ENCODE measurements around the gene SEC22C. TPM values are rescaled to one million over a fixed set of nuclear protein-coding genes. Genes with fewer than 3 reads are reported as not detected.
A peak's percentile ranks its signal among the peaks of the same experiment; 100 is the strongest.

Gene SEC22C
- total and polyA plus RNA-seq, 7 donors = 11.2 to 46.8 (median 15.5) TPM

DNA sequence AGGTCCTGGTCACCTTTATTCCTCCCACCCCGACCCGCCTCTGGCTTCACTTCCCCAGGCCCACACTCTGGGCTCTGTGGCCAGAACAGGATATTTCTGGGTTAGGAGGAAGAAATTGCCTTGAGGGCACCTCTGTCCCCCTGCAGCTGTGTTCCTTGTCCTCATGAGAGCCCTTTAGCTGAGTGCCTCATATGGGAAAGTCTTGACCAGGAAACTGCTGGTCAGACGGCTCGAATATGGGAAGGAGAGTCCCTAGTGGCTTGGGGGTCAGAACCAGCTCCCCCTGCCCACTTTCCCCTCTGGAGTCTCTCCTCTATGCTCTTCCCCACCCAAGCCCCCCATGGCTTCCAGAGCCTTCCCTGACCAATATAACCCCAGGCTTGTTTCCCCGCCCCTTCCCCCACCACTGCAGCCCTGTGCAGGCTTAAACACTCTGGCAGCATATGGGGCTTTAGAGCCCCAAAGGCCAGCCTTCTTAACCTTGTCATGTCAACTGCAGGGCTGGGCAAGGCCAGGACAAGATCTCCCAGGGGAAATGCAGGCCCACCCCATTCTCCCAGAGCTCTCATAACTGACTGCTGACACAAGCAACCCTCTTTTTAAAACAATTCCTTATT lies 36.4 kb downstream of the SEC22C start:
- H3K4me3 ChIP-seq = no peak overlapping the region
- H3K4me1 ChIP-seq = no peaks in the 10 kb centered on the region
- DNase-seq = no peak
- TF ChIP-seq, protein P1, sequence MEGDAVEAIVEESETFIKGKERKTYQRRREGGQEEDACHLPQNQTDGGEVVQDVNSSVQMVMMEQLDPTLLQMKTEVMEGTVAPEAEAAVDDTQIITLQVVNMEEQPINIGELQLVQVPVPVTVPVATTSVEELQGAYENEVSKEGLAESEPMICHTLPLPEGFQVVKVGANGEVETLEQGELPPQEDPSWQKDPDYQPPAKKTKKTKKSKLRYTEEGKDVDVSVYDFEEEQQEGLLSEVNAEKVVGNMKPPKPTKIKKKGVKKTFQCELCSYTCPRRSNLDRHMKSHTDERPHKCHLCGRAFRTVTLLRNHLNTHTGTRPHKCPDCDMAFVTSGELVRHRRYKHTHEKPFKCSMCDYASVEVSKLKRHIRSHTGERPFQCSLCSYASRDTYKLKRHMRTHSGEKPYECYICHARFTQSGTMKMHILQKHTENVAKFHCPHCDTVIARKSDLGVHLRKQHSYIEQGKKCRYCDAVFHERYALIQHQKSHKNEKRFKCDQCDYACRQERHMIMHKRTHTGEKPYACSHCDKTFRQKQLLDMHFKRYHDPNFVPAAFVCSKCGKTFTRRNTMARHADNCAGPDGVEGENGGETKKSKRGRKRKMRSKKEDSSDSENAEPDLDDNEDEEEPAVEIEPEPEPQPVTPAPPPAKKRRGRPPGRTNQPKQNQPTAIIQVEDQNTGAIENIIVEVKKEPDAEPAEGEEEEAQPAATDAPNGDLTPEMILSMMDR (IDR thresholded peaks at IDR 0.05) = no peak
- H3K36me3 ChIP-seq (ENCODE audit: insufficient read depth in 1 of 2, low read depth in 1 of 2) = peaks cover 4 to 20% of the 10 kb centered on the region in 2 donors
- intact Hi-C loops (cut with DNase I) = loop anchor here (5.0 kb wide), 2 partner anchors 298 to 323 kb away; no protein-coding TSS in a partner anchor
- H3K9me3 ChIP-seq = no peaks in the 10 kb centered on the region
- WGBS, 3 donors = 67 to 76% (median 70%) methylated on average over 3 to 5 of the region's 5 CpGs
- H3K27ac ChIP-seq = no peak overlapping the region
- ATAC-seq = peak in 2 of 4 donors; percentile 5 to 6
- H3K27me3 ChIP-seq (ENCODE audit: insufficient read depth in 3 of 3, low read length in 2 of 3) = no peaks in the 10 kb centered on the region

GRCh38 chr3:42544492-42545283 lies 37.1 kb downstream of the SEC22C start:
- 27 to 40% (median 36%) methylated on average over 12 of the region's 12 CpGs for WGBS, 3 donors
- no peaks in the 10 kb centered on the region for H3K4me1 ChIP-seq
- no peaks in the 10 kb centered on the region for H3K27me3 ChIP-seq (ENCODE audit: insufficient read depth in 3 of 3, low read length in 2 of 3)
- no peak for DNase-seq
- intact Hi-C loops (cut with DNase I) = loop anchor here (5.0 kb wide), 4 partner anchors 297 to 322 kb away; no protein-coding TSS in a partner anchor
- peaks cover under 1 to 14% of the 10 kb centered on the region in 2 donors for H3K36me3 ChIP-seq (ENCODE audit: insufficient read depth in 1 of 2, low read depth in 1 of 2)
- TF ChIP-seq, protein P1 (IDR thresholded peaks at IDR 0.05) = no peak
- H3K4me3 ChIP-seq = no peak overlapping the region
- no peaks in the 10 kb centered on the region for H3K9me3 ChIP-seq
- peak in 2 of 4 donors; percentile 15 to 23 for ATAC-seq
- H3K27ac ChIP-seq = no peak overlapping the region

DNA sequence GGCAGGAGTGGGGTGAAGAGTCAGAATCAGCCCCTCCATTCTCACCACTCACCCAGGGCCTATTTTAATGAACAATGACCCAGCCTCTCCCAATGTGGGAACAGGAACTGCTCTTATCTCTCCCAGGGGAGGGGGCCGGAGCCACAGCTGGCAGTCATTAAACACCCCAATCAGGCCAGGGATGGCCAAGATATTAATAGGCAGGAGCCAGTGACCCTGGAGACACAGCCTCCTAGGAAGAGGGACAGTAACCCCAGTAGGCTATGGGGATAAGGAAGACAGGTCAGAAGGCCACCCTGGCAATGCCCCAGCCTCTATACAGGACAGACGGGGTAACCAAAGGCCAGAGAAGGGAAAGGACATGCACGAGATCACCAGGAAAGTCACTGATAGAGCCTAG lies 40.7 kb downstream of the SEC22C start:
- H3K4me1 ChIP-seq = no peaks in the 10 kb centered on the region
- no peaks in the 10 kb centered on the region for H3K9me3 ChIP-seq
- intact Hi-C loops (cut with DNase I) = loop anchor here (5.0 kb wide), 2 partner anchors 309 to 314 kb away; no protein-coding TSS in a partner anchor
- DNase-seq (no peak), ATAC-seq (no peak)
- no peaks in the 10 kb centered on the region for H3K27me3 ChIP-seq (ENCODE audit: insufficient read depth in 3 of 3, low read length in 2 of 3)
- TF ChIP-seq, protein P1 (IDR thresholded peaks at IDR 0.05) = no peak
- H3K27ac ChIP-seq = no peak overlapping the region
- WGBS, 3 donors = 45 to 63% (median 50%) methylated on average over 3 of the region's 3 CpGs
- H3K36me3 ChIP-seq (ENCODE audit: insufficient read depth in 1 of 2, low read depth in 1 of 2) = no peaks in the 10 kb centered on the region
- H3K4me3 ChIP-seq = no peak overlapping the region

- Histone ChIP-seq H3K4me1 (no peaks in the 10 kb centered on the region), H3K27ac (no peak overlapping the region), H3K9me3 (no peaks in the 10 kb centered on the region), H3K4me3 (no peak overlapping the region), H3K36me3 (ENCODE audit: insufficient read depth in 1 of 2, low read depth in 1 of 2) (no peaks in the 10 kb centered on the region), H3K27me3 (ENCODE audit: insufficient read depth in 3 of 3, low read length in 2 of 3) (no peaks in the 10 kb centered on the region)
- DNase-seq (no peak), ATAC-seq (peak; percentile 51 to 75 (median 64))
- 63 to 70% (median 64%) methylated on average over 14 of the region's 14 CpGs for WGBS, 3 donors
- TF ChIP-seq, protein P1 (IDR thresholded peaks at IDR 0.05) = peak; percentile 62
- intact Hi-C loops (cut with DNase I) = loop anchor here (5.0 kb wide), 2 partner anchors 308 to 313 kb away; no protein-coding TSS in a partner anchor
Observed at GRCh38 chr3:42539871-42540714, 41.7 kb downstream of the SEC22C start.

All from psoas muscle (tissue), 8 donors.